IPS-18c (cell line): ENCODE results near the gene DAAM2.

ENCODE experiments used
- H3K4me3 ChIP-seq: 2 replicates; pipeline ENCODE4 v1.7.0; 2013; ENCODE audit warnings: low read depth, mild to moderate bottlenecking, low read length, moderate library complexity; ENCODE audit not compliant: insufficient read depth
- H3K9me3 ChIP-seq: one replicate; pipeline ENCODE4 v1.6.1; 2013; ENCODE audit warnings: mild to moderate bottlenecking, low read length, moderate library complexity; ENCODE audit not compliant: control insufficient read depth, insufficient read depth

Gene DAAM2

DNA sequence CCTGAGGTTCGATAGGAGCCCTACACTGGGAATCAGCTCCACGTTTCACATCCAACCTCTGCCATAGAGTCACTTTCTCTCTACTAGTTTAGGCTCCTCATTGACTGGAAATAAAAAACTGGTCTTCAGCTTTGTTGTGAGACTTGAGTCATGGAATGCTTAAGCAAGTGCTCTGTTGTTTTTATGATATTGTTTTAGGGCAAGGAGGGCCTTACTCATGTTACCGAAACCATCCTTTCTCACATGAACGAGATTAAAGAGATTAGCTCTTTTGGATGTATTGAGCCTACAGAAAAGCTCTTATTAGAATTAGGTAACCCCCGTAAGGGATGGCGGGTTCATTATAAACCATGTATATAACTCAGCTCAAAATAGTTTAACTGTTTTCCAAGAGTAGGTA, 149.0 kb downstream of the DAAM2 start:
- H3K9me3 ChIP-seq = no peaks in the 10 kb centered on the region
- no peak overlapping the region for H3K4me3 ChIP-seq

DNA sequence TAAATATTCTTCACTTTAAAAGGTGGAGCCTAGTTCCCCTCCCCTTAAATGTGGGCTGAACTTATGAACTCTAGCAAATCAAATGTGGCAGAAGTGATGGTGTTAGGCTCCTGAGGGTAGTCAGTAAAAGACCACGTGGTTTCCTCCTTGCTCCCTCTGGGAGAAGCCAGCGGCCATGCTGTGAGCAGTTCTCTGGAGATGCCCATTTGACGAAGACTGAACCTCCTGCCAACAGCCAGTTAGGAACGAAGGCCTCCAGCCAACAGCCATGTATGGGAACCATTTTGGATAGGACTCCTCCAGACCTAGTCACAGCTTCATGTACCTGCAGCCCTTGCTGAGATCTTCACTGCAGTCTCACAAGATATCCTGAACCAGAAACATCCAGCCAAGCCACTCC, 149.6 kb downstream of the DAAM2 start:
- Histone ChIP-seq H3K9me3 (no peaks in the 10 kb centered on the region), H3K4me3 (no peak overlapping the region)

DNA sequence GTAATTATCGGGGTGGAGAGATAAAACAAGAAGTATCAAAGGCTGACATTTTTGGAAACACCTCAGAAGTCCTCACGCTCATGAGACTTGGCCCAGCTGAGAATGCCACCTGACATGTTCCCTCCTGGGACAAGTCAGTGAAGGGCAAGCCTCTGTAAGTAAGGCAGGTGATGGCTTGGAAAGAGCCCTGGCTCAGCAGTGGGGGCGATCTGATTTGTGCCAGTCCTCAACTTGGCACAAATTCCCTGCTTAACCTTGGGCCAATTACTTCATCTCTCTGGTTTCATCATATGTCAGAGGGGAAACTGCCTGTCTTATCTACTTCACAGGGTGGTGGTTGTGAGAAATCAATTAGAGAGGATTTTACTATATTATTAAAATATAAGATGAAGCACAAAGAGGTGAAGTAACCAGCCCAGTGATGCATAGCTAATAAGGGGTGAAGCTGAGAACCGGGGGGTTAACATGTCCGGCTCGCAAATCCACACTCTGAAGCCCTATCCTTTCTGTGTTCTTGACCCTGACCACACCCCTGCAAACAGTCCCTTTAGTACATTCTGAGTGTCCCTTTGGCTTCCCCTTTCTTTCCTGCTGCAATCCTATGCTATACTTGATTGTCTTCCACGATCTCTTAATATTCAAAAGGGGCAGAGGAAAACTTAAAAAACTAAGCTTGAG, 150.9 kb downstream of the DAAM2 start:
- H3K4me3 ChIP-seq = no peak overlapping the region
- H3K9me3 ChIP-seq = no peaks in the 10 kb centered on the region

DNA sequence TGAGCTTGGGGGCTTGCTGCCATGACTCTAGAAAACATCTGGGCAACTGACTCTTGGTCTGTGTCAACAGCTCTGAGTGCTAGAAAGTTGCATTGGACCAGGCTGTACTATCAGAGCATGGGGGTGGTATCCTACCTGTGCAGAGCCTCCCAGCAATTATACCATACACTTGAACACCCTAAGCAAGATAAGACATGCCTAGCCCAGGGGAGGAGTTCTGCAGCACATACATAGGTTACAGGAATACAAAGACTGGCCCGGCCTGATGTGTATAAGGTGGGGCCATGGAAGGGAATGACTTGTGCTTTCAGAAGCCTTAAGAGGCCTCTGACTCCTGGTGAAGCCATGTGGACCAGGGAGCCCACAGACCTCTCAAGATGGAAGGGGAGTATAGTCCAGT, 153.4 kb downstream of the DAAM2 start:
- Histone ChIP-seq H3K4me3 (no peak overlapping the region), H3K9me3 (no peaks in the 10 kb centered on the region)

DNA sequence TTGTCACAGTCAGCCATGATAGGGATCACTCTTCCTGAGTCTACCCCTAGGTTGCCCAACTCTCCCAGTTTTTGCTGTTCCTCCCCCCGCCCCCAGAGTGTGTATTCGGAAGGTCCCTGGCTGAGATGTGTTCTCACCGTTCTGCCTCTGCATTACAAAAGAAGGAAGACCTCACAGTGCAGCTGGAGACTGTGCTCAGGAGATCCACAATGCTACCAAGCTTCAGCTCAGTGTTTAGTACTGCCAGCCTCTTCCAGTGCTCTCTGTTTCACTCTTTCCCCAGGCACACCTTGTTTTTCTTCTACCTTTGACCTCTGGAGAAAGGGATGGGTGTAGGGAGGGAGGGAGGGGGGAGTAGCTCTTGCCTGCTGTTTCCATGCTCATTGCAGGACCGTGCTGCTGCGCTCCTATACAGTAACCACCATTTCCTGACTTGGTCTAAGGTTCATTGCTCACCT, 155.5 kb downstream of the DAAM2 start:
- Histone ChIP-seq H3K9me3 (no peaks in the 10 kb centered on the region), H3K4me3 (no peak overlapping the region)

DNA sequence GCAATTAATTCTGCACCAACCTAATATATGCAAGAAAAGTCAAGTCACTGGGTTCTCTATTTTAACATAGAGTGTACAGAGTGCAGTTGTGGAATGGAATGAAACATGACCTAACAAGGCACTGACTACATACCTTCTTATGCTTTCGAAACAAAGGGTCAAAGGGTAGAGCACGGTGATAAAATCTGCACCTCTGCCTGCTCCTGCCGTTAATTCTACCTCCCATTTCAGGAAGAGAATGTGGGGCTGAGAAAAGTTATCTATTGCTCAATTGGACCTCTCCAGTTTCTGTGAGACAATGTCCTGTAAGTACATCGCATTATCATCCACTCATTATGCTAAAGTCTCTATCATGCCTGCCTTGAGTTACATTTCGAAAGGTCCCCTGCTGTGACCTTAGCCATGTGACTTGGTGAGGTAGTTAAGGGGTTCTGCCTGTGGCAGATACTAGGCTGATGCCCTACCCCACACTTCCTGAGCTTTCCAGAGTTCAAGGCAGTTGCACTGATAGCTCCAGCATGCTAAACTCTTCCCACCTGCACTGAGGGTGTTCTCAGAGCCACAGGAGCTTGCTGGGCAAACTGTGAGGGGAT, 156.1 kb downstream of the DAAM2 start:
- no peak overlapping the region for H3K4me3 ChIP-seq
- no peaks in the 10 kb centered on the region for H3K9me3 ChIP-seq

DNA sequence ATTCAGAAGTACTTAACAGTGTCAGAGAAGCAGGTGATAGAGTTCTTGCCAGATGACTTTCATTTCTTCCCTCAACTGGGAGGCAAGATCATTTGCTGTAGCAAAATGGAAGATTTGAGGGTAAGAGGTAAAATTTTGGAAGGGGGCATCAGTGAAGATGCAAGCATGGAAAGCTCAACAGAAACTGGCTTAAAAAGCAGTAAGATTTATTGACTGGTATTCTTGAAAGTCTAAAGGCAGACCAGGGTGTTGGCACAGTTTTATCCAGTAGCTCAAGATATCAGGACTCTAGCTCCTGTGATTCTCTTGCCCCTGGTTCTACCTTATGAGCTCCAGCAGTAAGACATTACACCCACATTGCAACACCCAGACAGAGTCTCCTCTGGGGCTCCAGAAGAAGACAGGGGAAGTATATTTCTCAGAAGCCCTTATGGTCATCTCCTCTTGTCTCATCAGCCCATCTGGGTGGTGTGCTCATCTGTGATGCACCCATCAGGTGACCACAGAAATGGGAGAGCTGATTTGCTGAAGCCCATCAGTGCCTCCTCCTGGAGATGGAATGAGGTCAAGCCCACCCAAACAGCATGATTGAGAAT, 158.0 kb downstream of the DAAM2 start:
- Histone ChIP-seq H3K4me3 (no peak overlapping the region), H3K9me3 (no peaks in the 10 kb centered on the region)

DNA sequence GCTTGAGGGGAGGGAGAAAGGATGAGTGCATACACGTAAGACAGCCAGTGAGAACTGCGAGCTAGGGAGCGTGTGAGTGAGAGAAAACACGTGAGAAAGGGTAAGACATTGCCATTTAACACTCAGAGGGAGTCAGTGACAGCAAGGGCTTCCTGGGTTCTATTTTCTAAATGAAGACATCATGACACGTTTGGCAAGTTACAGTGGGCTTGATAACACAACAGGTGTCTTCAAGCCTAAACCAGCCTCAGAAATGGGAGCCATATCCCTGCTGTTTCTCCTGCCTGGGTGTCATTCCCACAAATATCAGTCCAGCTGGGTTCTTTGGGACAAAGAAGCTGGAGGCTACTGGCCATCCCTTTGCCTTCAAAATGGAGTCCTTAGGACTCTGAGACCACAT, 159.0 kb downstream of the DAAM2 start:
- H3K9me3 ChIP-seq = no peaks in the 10 kb centered on the region
- H3K4me3 ChIP-seq = no peak overlapping the region

DNA sequence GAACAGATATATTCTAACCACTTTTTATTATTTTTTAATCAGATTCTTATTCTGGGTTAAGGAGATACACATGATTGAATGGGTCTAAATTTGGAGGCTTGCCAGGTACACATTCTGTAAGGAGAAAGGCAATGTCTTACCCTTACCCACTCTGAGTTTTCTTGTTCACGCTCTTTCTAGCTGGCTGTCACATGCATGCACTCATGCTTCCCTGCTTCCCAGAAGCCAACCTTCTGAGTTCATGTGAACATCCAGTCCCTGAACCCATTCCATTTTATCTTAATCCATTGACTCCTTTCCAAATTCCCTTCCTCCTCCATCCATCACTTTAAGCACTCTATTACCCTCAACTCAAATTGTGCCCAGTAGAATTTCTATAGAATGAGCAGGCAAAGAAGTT, 159.5 kb downstream of the DAAM2 start:
- H3K4me3 ChIP-seq = no peak overlapping the region
- H3K9me3 ChIP-seq = no peaks in the 10 kb centered on the region

DNA sequence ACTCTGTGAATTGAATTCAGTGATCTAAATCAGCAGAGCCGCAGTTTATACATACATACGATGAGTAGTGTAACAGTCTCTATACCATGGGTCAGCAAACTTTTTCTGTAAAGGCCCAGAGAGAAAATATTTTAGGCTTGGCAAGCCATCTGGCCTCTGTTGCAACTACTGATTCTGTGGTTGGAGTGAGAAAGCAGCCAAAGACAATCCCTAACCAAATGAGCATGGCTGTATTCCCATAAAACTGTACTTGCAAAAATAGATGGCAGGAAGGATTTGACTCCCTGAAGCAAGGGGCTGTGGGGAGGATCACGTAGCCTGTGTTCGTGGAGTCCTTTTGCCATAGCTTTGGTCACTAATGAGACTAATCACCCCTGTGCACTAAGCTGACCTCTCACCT, 160.0 kb downstream of the DAAM2 start:
- Histone ChIP-seq H3K4me3 (no peak overlapping the region), H3K9me3 (no peaks in the 10 kb centered on the region)

DNA sequence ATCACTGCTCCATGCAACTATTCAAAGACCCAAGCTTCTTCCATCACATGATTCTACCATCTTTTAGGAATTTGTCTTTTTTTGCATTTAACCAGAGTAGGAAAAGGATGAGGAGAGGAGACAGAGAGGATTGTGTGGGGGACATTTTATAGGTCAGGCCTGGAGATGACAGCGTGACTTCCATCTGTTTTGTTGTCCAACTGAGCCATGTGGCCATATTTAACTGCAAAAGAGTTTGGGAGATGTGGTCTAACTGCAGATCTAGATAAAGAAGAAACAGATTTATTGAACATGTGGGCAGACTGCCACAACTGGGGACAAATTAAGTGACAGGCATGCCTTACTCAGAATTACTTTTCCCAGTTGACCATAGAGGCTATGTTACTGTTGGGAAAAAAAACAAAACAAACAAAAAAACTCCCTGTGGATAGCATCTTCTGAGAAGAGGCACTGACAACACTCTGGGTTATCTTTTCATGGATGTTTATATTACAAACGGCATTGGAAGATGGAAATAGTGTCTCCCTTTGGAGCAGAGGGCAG, 161.0 kb downstream of the DAAM2 start:
- Histone ChIP-seq H3K9me3 (no peaks in the 10 kb centered on the region), H3K4me3 (no peak overlapping the region)
